Ovary (tissue), 9 donors: ENCODE measurements around the gene SUV39H1. TPM values are rescaled to one million over a fixed set of nuclear protein-coding genes. Genes with fewer than 3 reads are reported as not detected.

Experiments used
- DNase-seq, 5 donors: peaks; one replicate each; pipeline ENCODE4 v3.0.0-alpha.2; 2019 to 2020
- H3K27ac ChIP-seq, 2 donors: fragments of 200-600 bp; one replicate each; pipeline versions ENCODE4 v1.5.1 to v1.8.0; 2019 to 2022
- H3K27me3 ChIP-seq: fragments of 200-600 bp; one replicate; pipeline ENCODE4 v1.8.0; 2022
- H3K36me3 ChIP-seq: fragments of 200-600 bp; sonication (generic); one replicate; pipeline ENCODE4 v1.5.1; 2019
- H3K4me1 ChIP-seq: one replicate; pipeline ENCODE4 v1.8.1; 2013; ENCODE audit warnings: mild to moderate bottlenecking, moderate library complexity; ENCODE audit not compliant: insufficient read depth
- H3K4me3 ChIP-seq: fragments of 200-600 bp; sonication (generic); one replicate; pipeline ENCODE4 v1.5.1; 2017
- H3K9me3 ChIP-seq, 2 donors: fragments of 200-600 bp in 1 of 2; sonication (generic) in 1 of 2; one replicate each; pipeline versions ENCODE4 v1.5.1 to v1.8.1; 2013 to 2019; ENCODE audit warnings: mild to moderate bottlenecking in 1 of 2, moderate library complexity in 1 of 2
- EP300 ChIP-seq: sonication (generic); formaldehyde crosslinking; IDR thresholded peaks from one replicate; pipeline ENCODE4 v1.6.1; 2017; ENCODE audit warnings: antibody characterized with exemption
- POLR2A ChIP-seq: fragments of 450-650 bp; IDR thresholded peaks from one replicate; pipeline ENCODE4 v1.6.1; 2017; ENCODE audit warnings: antibody characterized with exemption, mild to moderate bottlenecking, moderate library complexity
- whole genome bisulfite sequencing, 3 donors: extraction: QIAGEN DNeasy Blood & Tissue Kit in 1 of 3; methylation state at CpG; one replicate each; pipeline versions ENCODE4 v1.1.5 to v1.1.7; 2013 to 2017; 5-methylcytosine and 5-hydroxymethylcytosine counted together
- intact Hi-C, 4 donors: fragments of 100-400 bp; cut with DNase I; formaldehyde crosslinking; loops; one replicate each; pipeline versions ENCODE4 v1.11.0 to v1.15.1; 2022 to 2023
- polyA plus RNA-seq, 2 donors: library from polyadenylated mRNA; stranded (reverse); fragments of 200-250 nt in 1 of 2; fragments of 350-450 nt in 1 of 2; fragmentation: Illumina TruSeq in 1 of 2; extraction: RNeasy Lipid Tissue Mini Kit (QIAGEN cat#74804) in 1 of 2; gene quantifications; one replicate each; pipeline ENCODE4 v1.2.3, GENCODE V29; 2013 to 2014
- total RNA-seq, 7 donors: library from RNA; depleted of rRNA in 2 of 7; stranded (reverse); fragments of >200 nt in 2 of 7; fragmentation: NEBNext Ultra II Directional in 3 of 7; extraction: Animal tissue kit (Norgen Biotek cat#: 25700) in 3 of 7; gene quantifications; one replicate each; pipeline versions ENCODE4 v1.1.0 to v1.2.4, GENCODE V29; 2016 to 2023
- TF ChIP-seq, protein P1 (sequence below), 3 donors: fragments of 450-650 bp in 2 of 3; fragments of 200-600 bp in 1 of 3; IDR thresholded peaks; one replicate each; pipeline versions ENCODE4 v1.5.1 to v1.8.0; 2016 to 2022; ENCODE audit warnings: antibody characterized with exemption in 3 of 3, mild to moderate bottlenecking in 1 of 3
- donor health status: DM: no; HTN: no; CAD: no; lungs with moderate emphysema.
- donor health status: DM: no; HTN: no; CAD: no.
- donor health status: Bipolar disorder and iron deficiency.
- donor health status: DM: yes; HTN: yes; CAD: no.
- donor health status: DM: no; HTN: no; CAD: no.
- donor health status: DM: yes; HTN: yes; CAD: no.

SUV39H1 gene
- total and polyA plus RNA-seq, 9 donors = 3.2 to 7.7 (median 5.2) TPM

DNA sequence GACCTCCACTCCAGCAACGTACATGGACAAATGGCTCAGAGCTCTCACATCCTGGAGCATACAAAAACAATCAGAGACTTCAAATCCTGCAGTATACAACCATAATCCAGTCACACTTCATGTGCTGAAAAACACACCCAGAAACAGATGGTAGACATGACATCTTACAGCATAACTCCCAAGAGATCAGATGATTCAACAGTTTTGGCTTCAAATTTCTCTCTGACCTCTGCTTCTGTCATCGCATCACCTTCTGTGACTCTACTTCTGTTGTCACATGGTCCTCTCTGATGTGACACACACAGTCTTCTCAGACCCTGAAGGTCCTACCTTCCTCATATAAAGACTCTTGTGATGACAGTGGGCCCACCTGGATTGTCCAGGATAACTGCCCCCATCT is 18.5 kb downstream of the SUV39H1 start:
- TF ChIP-seq POLR2A (no peak), EP300 (no peak)
- TF ChIP-seq, protein P1, sequence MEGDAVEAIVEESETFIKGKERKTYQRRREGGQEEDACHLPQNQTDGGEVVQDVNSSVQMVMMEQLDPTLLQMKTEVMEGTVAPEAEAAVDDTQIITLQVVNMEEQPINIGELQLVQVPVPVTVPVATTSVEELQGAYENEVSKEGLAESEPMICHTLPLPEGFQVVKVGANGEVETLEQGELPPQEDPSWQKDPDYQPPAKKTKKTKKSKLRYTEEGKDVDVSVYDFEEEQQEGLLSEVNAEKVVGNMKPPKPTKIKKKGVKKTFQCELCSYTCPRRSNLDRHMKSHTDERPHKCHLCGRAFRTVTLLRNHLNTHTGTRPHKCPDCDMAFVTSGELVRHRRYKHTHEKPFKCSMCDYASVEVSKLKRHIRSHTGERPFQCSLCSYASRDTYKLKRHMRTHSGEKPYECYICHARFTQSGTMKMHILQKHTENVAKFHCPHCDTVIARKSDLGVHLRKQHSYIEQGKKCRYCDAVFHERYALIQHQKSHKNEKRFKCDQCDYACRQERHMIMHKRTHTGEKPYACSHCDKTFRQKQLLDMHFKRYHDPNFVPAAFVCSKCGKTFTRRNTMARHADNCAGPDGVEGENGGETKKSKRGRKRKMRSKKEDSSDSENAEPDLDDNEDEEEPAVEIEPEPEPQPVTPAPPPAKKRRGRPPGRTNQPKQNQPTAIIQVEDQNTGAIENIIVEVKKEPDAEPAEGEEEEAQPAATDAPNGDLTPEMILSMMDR (IDR thresholded peaks at IDR 0.05) = no peak
- Histone ChIP-seq H3K36me3 (no peaks in the 10 kb centered on the region), H3K9me3 (no peaks in the 10 kb centered on the region), H3K4me1 (no peaks in the 10 kb centered on the region), H3K27ac (no peak overlapping the region), H3K4me3 (no peak overlapping the region), H3K27me3 (no peaks in the 10 kb centered on the region)
- intact Hi-C loops = no loop called here
- no peak for DNase-seq
- 56 to 69% (median 65%) methylated on average over 2 of the region's 2 CpGs for WGBS, 3 donors

GRCh38 chrX:48715876-48716502 is 19.5 kb downstream of the SUV39H1 start:
- Histone ChIP-seq H3K27ac (no peak overlapping the region), H3K36me3 (no peaks in the 10 kb centered on the region), H3K9me3 (no peaks in the 10 kb centered on the region), H3K27me3 (no peaks in the 10 kb centered on the region), H3K4me3 (no peak overlapping the region), H3K4me1 (no peaks in the 10 kb centered on the region)
- TF ChIP-seq POLR2A = no peak
- no peak for TF ChIP-seq EP300
- TF ChIP-seq, protein P1 (IDR thresholded peaks at IDR 0.05) = no peak
- no peak for DNase-seq
- 64 to 71% (median 67%) methylated on average over 4 of the region's 4 CpGs for WGBS, 3 donors
- intact Hi-C loops = no loop called here

- TF ChIP-seq EP300 (no peak), POLR2A (no peak)
- TF ChIP-seq, protein P1 (IDR thresholded peaks at IDR 0.05) = no peak
- intact Hi-C loops = no loop called here
- Histone ChIP-seq H3K9me3 (no peaks in the 10 kb centered on the region), H3K4me3 (no peak overlapping the region), H3K4me1 (no peaks in the 10 kb centered on the region), H3K36me3 (no peaks in the 10 kb centered on the region), H3K27ac (no peak overlapping the region), H3K27me3 (no peaks in the 10 kb centered on the region)
- WGBS, 3 donors = 53 to 63% (median 53%) methylated on average over 2 of the region's 2 CpGs
- no peak for DNase-seq
These were observed 23.4 kb downstream of the SUV39H1 start for GRCh38 chrX:48719958-48720357.

- Histone ChIP-seq H3K36me3 (no peaks in the 10 kb centered on the region), H3K27ac (no peak overlapping the region), H3K4me1 (no peaks in the 10 kb centered on the region), H3K4me3 (no peak overlapping the region), H3K9me3 (no peaks in the 10 kb centered on the region), H3K27me3 (no peaks in the 10 kb centered on the region)
- no peak for DNase-seq
- intact Hi-C loops = no loop called here
- TF ChIP-seq EP300 = no peak
- TF ChIP-seq POLR2A = no peak
- TF ChIP-seq, protein P1 (IDR thresholded peaks at IDR 0.05) = no peak
- 59 to 73% (median 61%) methylated on average over 4 of the region's 4 CpGs for WGBS, 3 donors
These were observed 24.2 kb downstream of the SUV39H1 start for GRCh38 chrX:48720577-48721250.
